Thoracic aorta (tissue), 2 donors: ENCODE measurements around the gene DPH7. TPM values are rescaled to one million over a fixed set of nuclear protein-coding genes. Genes with fewer than 3 reads are reported as not detected.
A peak's percentile ranks its signal among the peaks of the same experiment; 100 is the strongest.

Experiments used
- ATAC-seq: fragments of 150-250 bp; one replicate; pipeline ENCODE4 v1.8.0; 2017; ENCODE audit warnings: low read depth; ENCODE audit not compliant: insufficient number of reproducible peaks, low FRiP score
- DNase-seq: peaks from one replicate; pipeline ENCODE4 v3.0.0-alpha.2; 2020; ENCODE audit warnings: low spot score
- H3K27ac ChIP-seq, 2 donors: fragments of 200-600 bp; sonication (generic); 1 replicate in 1 of 2; 2 replicates in 1 of 2; pipeline ENCODE4 v1.5.1; 2016; ENCODE audit warnings: mild to moderate bottlenecking in 2 of 2, moderate library complexity in 2 of 2
- H3K27me3 ChIP-seq: fragments of 200-600 bp; sonication (generic); replicated peaks from 2 replicates; pipeline ENCODE4 v1.6.0; 2016; ENCODE audit warnings: mild to moderate bottlenecking; ENCODE audit not compliant: insufficient read depth
- H3K36me3 ChIP-seq: fragments of 200-600 bp; sonication (generic); one replicate; pipeline ENCODE4 v1.5.1; 2016
- H3K4me1 ChIP-seq, 2 donors: fragments of 200-600 bp; sonication (generic); 1 replicate in 1 of 2; 2 replicates in 1 of 2; pipeline versions ENCODE4 v1.5.1 to v1.6.0; 2016; ENCODE audit warnings: low read depth in 2 of 2, mild to moderate bottlenecking in 1 of 2; ENCODE audit not compliant: control insufficient read depth in 1 of 2
- H3K4me3 ChIP-seq: fragments of 200-600 bp; sonication (generic); 2 replicates; pipeline ENCODE4 v1.5.1; 2016; ENCODE audit warnings: mild to moderate bottlenecking
- H3K9me3 ChIP-seq: fragments of 200-600 bp; sonication (generic); 2 replicates; pipeline ENCODE4 v1.5.1; 2016
- CTCF ChIP-seq: fragments of 200-600 bp; sonication (generic); IDR thresholded peaks from one replicate; pipeline ENCODE4 v1.5.1; 2019; ENCODE audit warnings: antibody characterized with exemption
- total RNA-seq, 2 donors: library from RNA; depleted of rRNA; stranded (reverse); fragments of >200 nt; gene quantifications; one replicate each; pipeline versions ENCODE4 v1.1.0 to v1.2.3, GENCODE V29; 2016

DPH7 gene
- total RNA-seq, 2 donors from 2014 or later = 36.8 to 43.7 TPM

GRCh38 chr9:137582286-137582860, 3.6 kb upstream of the DPH7 start:
- H3K27ac ChIP-seq = no peak overlapping the region
- H3K27me3 ChIP-seq = no peaks in the 10 kb centered on the region
- peaks cover 7 to 20% of the 10 kb centered on the region in 2 donors for H3K4me1 ChIP-seq
- H3K9me3 ChIP-seq = no peaks in the 10 kb centered on the region
- H3K4me3 ChIP-seq = no peak overlapping the region
- TF ChIP-seq CTCF = no peak
- peaks cover 17% of the 10 kb centered on the region for H3K36me3 ChIP-seq
- DNase-seq (no peak), ATAC-seq (no peak)

- no peak for TF ChIP-seq CTCF
- Histone ChIP-seq H3K27ac (no peak overlapping the region), H3K4me1 (peaks cover 11 to 26% of the 10 kb centered on the region in 2 donors), H3K9me3 (no peaks in the 10 kb centered on the region), H3K4me3 (no peak overlapping the region), H3K27me3 (no peaks in the 10 kb centered on the region), H3K36me3 (peaks cover 10% of the 10 kb centered on the region)
- ATAC-seq (no peak), DNase-seq (no peak)
Observed at GRCh38 chr9:137581361-137582285, 2.9 kb upstream of the DPH7 start.

- H3K4me3 ChIP-seq = no peak overlapping the region
- DNase-seq (no peak), ATAC-seq (no peak)
- no peak for TF ChIP-seq CTCF
- H3K9me3 ChIP-seq = no peaks in the 10 kb centered on the region
- H3K27me3 ChIP-seq = no peaks in the 10 kb centered on the region
- H3K27ac ChIP-seq = no peak overlapping the region
- peaks cover 11 to 26% of the 10 kb centered on the region in 2 donors for H3K4me1 ChIP-seq
- H3K36me3 ChIP-seq = peaks cover 10% of the 10 kb centered on the region
Observed at GRCh38 chr9:137580954-137581322, 2.2 kb upstream of the DPH7 start.

- Histone ChIP-seq H3K27ac (no peak overlapping the region), H3K27me3 (no peaks in the 10 kb centered on the region), H3K9me3 (no peaks in the 10 kb centered on the region), H3K36me3 (peaks cover 16% of the 10 kb centered on the region), H3K4me3 (no peak overlapping the region), H3K4me1 (peaks cover 11 to 26% of the 10 kb centered on the region in 2 donors)
- DNase-seq (no peak), ATAC-seq (no peak)
- no peak for TF ChIP-seq CTCF
Observed at GRCh38 chr9:137580209-137580953, 1.7 kb upstream of the DPH7 start.

GRCh38 chr9:137579259-137579604, 507 bp upstream of the DPH7 start:
- H3K27me3 ChIP-seq = no peaks in the 10 kb centered on the region
- peaks cover 20% of the 10 kb centered on the region for H3K36me3 ChIP-seq
- TF ChIP-seq CTCF = no peak
- no peak for ATAC-seq
- no peaks in the 10 kb centered on the region for H3K9me3 ChIP-seq
- no peak for DNase-seq
- H3K27ac ChIP-seq = peak overlapping the region; percentile 53 to 73
- peak overlapping the region; percentile 98 for H3K4me3 ChIP-seq
- peaks cover 11 to 26% of the 10 kb centered on the region in 2 donors for H3K4me1 ChIP-seq
